ENCODE data around the gene TAF10.

TAF10 gene

GRCh38 chr11:6652182-6652581 is 40.2 kb upstream of the TAF10 start:
- H3K9ac ChIP-seq (ENCODE audit: low read length) = no peak overlapping the region

DNA sequence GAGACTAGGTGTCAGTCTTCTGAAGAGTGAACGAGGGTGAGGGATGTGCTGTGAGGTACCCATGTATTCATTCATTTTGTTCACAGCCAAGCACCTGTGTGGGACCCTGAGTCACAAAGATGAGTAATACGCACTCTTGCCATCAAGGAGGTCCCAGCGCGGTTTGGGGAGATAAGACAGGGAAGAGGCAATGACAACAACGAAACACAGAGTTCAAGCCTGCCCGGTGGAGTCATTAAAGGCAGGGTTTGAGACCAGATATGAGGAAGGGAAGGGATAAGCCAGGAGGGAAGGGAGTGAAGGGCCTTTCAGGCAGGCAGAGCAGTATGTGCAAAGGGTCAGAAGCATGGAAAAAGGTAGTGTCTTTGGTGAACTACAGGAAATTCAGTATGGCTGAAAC is 39.0 kb upstream of the TAF10 start:
- no peak overlapping the region for H3K27ac ChIP-seq (ENCODE audit: low read length)
- H3K9me3 ChIP-seq (ENCODE audit: control insufficient read depth, low read depth, low read length) = no peaks in the 10 kb centered on the region
- no peak overlapping the region for H3K9ac ChIP-seq (ENCODE audit: low read length)
- no peak overlapping the region for H3K4me3 ChIP-seq (ENCODE audit: low read length)
- H3K36me3 ChIP-seq (ENCODE audit: control insufficient read depth, low read depth, low read length) = no peaks in the 10 kb centered on the region
- H3K4me1 ChIP-seq (ENCODE audit: control insufficient read depth, low read depth, low read length) = peaks cover 11% of the 10 kb centered on the region
- H3K27me3 ChIP-seq (ENCODE audit: control insufficient read depth, insufficient read depth, low read length) = peaks cover 12% of the 10 kb centered on the region

More at GRCh38 chr11:6652182-6652581, 40.2 kb upstream of the TAF10 start:
- Histone ChIP-seq H3K27ac (ENCODE audit: low read length) (no peak overlapping the region), H3K9me3 (ENCODE audit: control insufficient read depth, low read depth, low read length) (no peaks in the 10 kb centered on the region), H3K27me3 (ENCODE audit: control insufficient read depth, insufficient read depth, low read length) (peaks cover 22% of the 10 kb centered on the region), H3K36me3 (ENCODE audit: control insufficient read depth, low read depth, low read length) (no peaks in the 10 kb centered on the region), H3K4me3 (ENCODE audit: low read length) (no peak overlapping the region), H3K4me1 (ENCODE audit: control insufficient read depth, low read depth, low read length) (peaks cover 12% of the 10 kb centered on the region)

- no peaks in the 10 kb centered on the region for H3K36me3 ChIP-seq (ENCODE audit: control insufficient read depth, low read depth, low read length)
- no peak overlapping the region for H3K4me3 ChIP-seq (ENCODE audit: low read length)
- peaks cover 11% of the 10 kb centered on the region for H3K27me3 ChIP-seq (ENCODE audit: control insufficient read depth, insufficient read depth, low read length)
- no peak overlapping the region for H3K27ac ChIP-seq (ENCODE audit: low read length)
- no peaks in the 10 kb centered on the region for H3K9me3 ChIP-seq (ENCODE audit: control insufficient read depth, low read depth, low read length)
- H3K9ac ChIP-seq (ENCODE audit: low read length) = no peak overlapping the region
- H3K4me1 ChIP-seq (ENCODE audit: control insufficient read depth, low read depth, low read length) = peaks cover 11% of the 10 kb centered on the region
These were observed 38.1 kb upstream of the TAF10 start for GRCh38 chr11:6650104-6650503.

GRCh38 chr11:6648501-6648900 is 36.5 kb upstream of the TAF10 start:
- peaks cover 4% of the 10 kb centered on the region for H3K27me3 ChIP-seq (ENCODE audit: control insufficient read depth, insufficient read depth, low read length)
- H3K4me3 ChIP-seq (ENCODE audit: low read length) = no peak overlapping the region
- no peaks in the 10 kb centered on the region for H3K36me3 ChIP-seq (ENCODE audit: control insufficient read depth, low read depth, low read length)
- H3K27ac ChIP-seq (ENCODE audit: low read length) = no peak overlapping the region
- H3K4me1 ChIP-seq (ENCODE audit: control insufficient read depth, low read depth, low read length) = peaks cover 11% of the 10 kb centered on the region
- H3K9me3 ChIP-seq (ENCODE audit: control insufficient read depth, low read depth, low read length) = no peaks in the 10 kb centered on the region
- no peak overlapping the region for H3K9ac ChIP-seq (ENCODE audit: low read length)

- Histone ChIP-seq H3K27ac (ENCODE audit: low read length) (no peak overlapping the region), H3K9ac (ENCODE audit: low read length) (no peak overlapping the region), H3K4me3 (ENCODE audit: low read length) (no peak overlapping the region), H3K27me3 (ENCODE audit: control insufficient read depth, insufficient read depth, low read length) (peaks cover under 1% of the 10 kb centered on the region), H3K36me3 (ENCODE audit: control insufficient read depth, low read depth, low read length) (no peaks in the 10 kb centered on the region), H3K9me3 (ENCODE audit: control insufficient read depth, low read depth, low read length) (no peaks in the 10 kb centered on the region), H3K4me1 (ENCODE audit: control insufficient read depth, low read depth, low read length) (peaks cover 11% of the 10 kb centered on the region)
These were observed 35.8 kb upstream of the TAF10 start for GRCh38 chr11:6647836-6648235.

GRCh38 chr11:6646918-6647679 is 35.1 kb upstream of the TAF10 start:
- no peak overlapping the region for H3K27ac ChIP-seq (ENCODE audit: low read length)
- H3K36me3 ChIP-seq (ENCODE audit: control insufficient read depth, low read depth, low read length) = no peaks in the 10 kb centered on the region
- no peaks in the 10 kb centered on the region for H3K9me3 ChIP-seq (ENCODE audit: control insufficient read depth, low read depth, low read length)
- no peak overlapping the region for H3K9ac ChIP-seq (ENCODE audit: low read length)
- H3K4me3 ChIP-seq (ENCODE audit: low read length) = no peak overlapping the region
- no peaks in the 10 kb centered on the region for H3K27me3 ChIP-seq (ENCODE audit: control insufficient read depth, insufficient read depth, low read length)
- H3K4me1 ChIP-seq (ENCODE audit: control insufficient read depth, low read depth, low read length) = peaks cover 11% of the 10 kb centered on the region

DNA sequence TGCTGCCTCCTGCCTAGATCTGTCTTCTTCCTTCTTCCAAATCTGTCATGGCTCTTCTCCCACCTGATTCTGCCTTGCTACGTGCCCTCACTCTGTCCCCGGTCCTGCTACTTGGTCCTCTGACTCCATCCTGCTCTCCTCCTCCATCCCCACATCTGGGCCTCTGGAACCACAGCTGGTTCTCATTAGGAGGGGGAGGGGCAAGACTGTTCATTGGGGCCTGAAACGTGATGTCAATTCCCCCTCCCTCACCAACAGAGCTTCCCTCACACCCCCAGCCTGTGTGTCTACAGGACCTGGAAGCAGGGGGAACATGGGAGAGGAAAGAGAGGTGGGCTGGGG is 34.5 kb upstream of the TAF10 start:
- H3K36me3 ChIP-seq (ENCODE audit: control insufficient read depth, low read depth, low read length) = no peaks in the 10 kb centered on the region
- H3K9ac ChIP-seq (ENCODE audit: low read length) = no peak overlapping the region
- H3K4me3 ChIP-seq (ENCODE audit: low read length) = no peak overlapping the region
- H3K27ac ChIP-seq (ENCODE audit: low read length) = no peak overlapping the region
- H3K27me3 ChIP-seq (ENCODE audit: control insufficient read depth, insufficient read depth, low read length) = no peaks in the 10 kb centered on the region
- H3K9me3 ChIP-seq (ENCODE audit: control insufficient read depth, low read depth, low read length) = no peaks in the 10 kb centered on the region
- peaks cover 11% of the 10 kb centered on the region for H3K4me1 ChIP-seq (ENCODE audit: control insufficient read depth, low read depth, low read length)

- Histone ChIP-seq H3K27me3 (ENCODE audit: control insufficient read depth, insufficient read depth, low read length) (no peaks in the 10 kb centered on the region), H3K9ac (ENCODE audit: low read length) (no peak overlapping the region), H3K36me3 (ENCODE audit: control insufficient read depth, low read depth, low read length) (no peaks in the 10 kb centered on the region), H3K27ac (ENCODE audit: low read length) (no peak overlapping the region), H3K4me3 (ENCODE audit: low read length) (no peak overlapping the region), H3K9me3 (ENCODE audit: control insufficient read depth, low read depth, low read length) (no peaks in the 10 kb centered on the region), H3K4me1 (ENCODE audit: control insufficient read depth, low read depth, low read length) (peaks cover 11% of the 10 kb centered on the region)
These were observed 34.1 kb upstream of the TAF10 start for GRCh38 chr11:6646071-6646470.

DNA sequence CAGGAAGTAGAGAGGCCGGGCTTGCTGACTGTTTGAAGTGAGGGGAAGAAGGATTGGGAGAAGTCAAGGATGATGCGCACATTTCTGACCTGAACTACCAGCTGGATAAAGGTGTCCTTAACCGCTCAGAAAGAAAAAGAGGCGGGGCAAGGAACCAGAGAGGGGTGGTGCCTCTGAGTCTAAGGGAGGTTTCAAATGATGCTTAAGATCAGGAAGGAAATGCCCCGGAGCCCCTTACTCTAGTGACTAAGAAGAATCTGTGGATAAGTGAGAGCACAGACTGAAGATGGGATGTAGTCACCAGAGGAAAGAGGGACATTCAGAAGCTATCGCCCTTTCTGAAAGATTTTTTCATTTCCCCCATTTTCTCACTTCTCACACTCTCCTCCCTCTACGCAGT is 30.9 kb upstream of the TAF10 start:
- Histone ChIP-seq H3K36me3 (ENCODE audit: control insufficient read depth, low read depth, low read length) (no peaks in the 10 kb centered on the region), H3K4me3 (ENCODE audit: low read length) (no peak overlapping the region), H3K27me3 (ENCODE audit: control insufficient read depth, insufficient read depth, low read length) (no peaks in the 10 kb centered on the region), H3K9me3 (ENCODE audit: control insufficient read depth, low read depth, low read length) (no peaks in the 10 kb centered on the region), H3K9ac (ENCODE audit: low read length) (no peak overlapping the region), H3K4me1 (ENCODE audit: control insufficient read depth, low read depth, low read length) (peaks cover 11% of the 10 kb centered on the region), H3K27ac (ENCODE audit: low read length) (no peak overlapping the region)

DNA sequence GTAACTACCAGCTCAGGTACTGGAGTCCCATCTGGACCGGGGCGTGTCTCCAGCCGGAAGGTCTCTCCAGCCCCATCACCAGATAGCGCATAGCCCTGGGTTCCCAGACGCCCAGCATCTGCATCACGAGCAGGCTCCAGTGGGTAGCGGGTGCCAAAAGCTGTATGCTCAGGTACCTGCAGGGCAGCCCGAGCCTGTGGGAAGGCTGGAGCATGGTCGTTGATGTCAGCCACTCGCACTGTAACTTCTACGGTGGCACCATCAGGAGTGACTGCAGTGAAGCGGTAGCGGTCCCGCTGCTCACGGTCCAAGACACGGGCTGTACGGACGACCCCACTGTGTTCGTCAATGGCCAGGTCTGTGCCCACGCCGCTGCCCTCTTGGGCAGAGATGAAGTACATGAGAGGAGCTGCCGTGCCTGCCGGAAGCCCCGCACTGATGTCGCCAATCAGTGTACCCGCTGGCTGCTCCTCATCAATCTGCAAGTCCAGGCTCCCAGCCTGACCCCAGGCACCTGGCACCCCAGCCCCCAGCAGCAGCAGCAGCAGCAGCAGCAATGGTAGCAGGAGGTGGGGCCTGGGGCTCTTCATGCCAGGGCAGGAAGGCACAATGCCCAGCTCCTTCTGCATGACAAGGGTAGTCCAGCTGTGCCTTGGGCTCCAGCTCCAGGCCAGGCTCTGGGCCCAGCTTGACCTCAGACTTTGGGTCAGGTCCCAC is 29.1 kb upstream of the TAF10 start:
- no peaks in the 10 kb centered on the region for H3K9me3 ChIP-seq (ENCODE audit: control insufficient read depth, low read depth, low read length)
- H3K4me3 ChIP-seq (ENCODE audit: low read length) = no peak overlapping the region
- no peaks in the 10 kb centered on the region for H3K4me1 ChIP-seq (ENCODE audit: control insufficient read depth, low read depth, low read length)
- no peaks in the 10 kb centered on the region for H3K36me3 ChIP-seq (ENCODE audit: control insufficient read depth, low read depth, low read length)
- no peak overlapping the region for H3K27ac ChIP-seq (ENCODE audit: low read length)
- H3K27me3 ChIP-seq (ENCODE audit: control insufficient read depth, insufficient read depth, low read length) = no peaks in the 10 kb centered on the region
- H3K9ac ChIP-seq (ENCODE audit: low read length) = no peak overlapping the region

- Histone ChIP-seq H3K4me3 (ENCODE audit: low read length) (no peak overlapping the region), H3K9ac (ENCODE audit: low read length) (no peak overlapping the region), H3K9me3 (ENCODE audit: control insufficient read depth, low read depth, low read length) (no peaks in the 10 kb centered on the region), H3K27me3 (ENCODE audit: control insufficient read depth, insufficient read depth, low read length) (no peaks in the 10 kb centered on the region), H3K27ac (ENCODE audit: low read length) (no peak overlapping the region), H3K36me3 (ENCODE audit: control insufficient read depth, low read depth, low read length) (no peaks in the 10 kb centered on the region), H3K4me1 (ENCODE audit: control insufficient read depth, low read depth, low read length) (no peaks in the 10 kb centered on the region)
These were observed 28.3 kb upstream of the TAF10 start for GRCh38 chr11:6640036-6640984.

All from iPS-18a (cell line).